HepG2 (cell line): ENCODE measurements around the gene ADCY10. TPM values are rescaled to one million over a fixed set of nuclear protein-coding genes. Genes with fewer than 3 reads are reported as not detected.

Experiments used
- ATAC-seq: fragments of 200-7000 bp; cut with Tn5 transposase; 3 replicates; pipeline ENCODE4 v1.9.1; 2020; ENCODE audit warnings: mild to moderate bottlenecking, moderate library complexity
- BruUV-seq: library from RNA; stranded (reverse); fragments of 400-500 nt; replicated peaks from 2 replicates; lab custom pipeline; 2021; lab: Mats Ljungman, UMichigan
- CTCF ChIA-PET: fragments of 300-600 bp; formaldehyde crosslinking; extraction: SDS; loops from one replicate; lab custom pipeline; 2021; ENCODE audit warnings: low total read pairs, inconsistent platforms, low intra/inter-chr PET ratio; lab: Yijun Ruan, JAX
- POLR2A ChIA-PET: fragments of 350-600 bp; sonication (Branson Sonifier 250); formaldehyde crosslinking; loops from one replicate; lab custom pipeline; 2020; ENCODE audit warnings: antibody characterized with exemption, inconsistent platforms; lab: Yijun Ruan, JAX
- DNase-seq: peaks from one replicate; pipeline ENCODE4 v3.0.0-alpha.2; 2015; ENCODE audit warnings: low spot score
- FAIRE-seq: peaks from 3 replicates; lab custom pipeline; 2011; peaks lifted over from hg19 to GRCh38; lab: Jason Lieb, UNC
- H2AFZ ChIP-seq: one replicate; pipeline ENCODE4 v1.6.1; 2011; ENCODE audit warnings: low read length, inconsistent platforms
- H3K27ac ChIP-seq: fragments of 300-600 bp; 3 replicates; pipeline ENCODE4 v1.8.0; 2011; ENCODE audit warnings: mixed run types, mild to moderate bottlenecking, mixed read lengths, low read length, inconsistent platforms; ENCODE audit not compliant: insufficient read depth; ENCODE audit errors: extremely low read length
- H3K27me3 ChIP-seq, 2 experiments: fragments of 200-600 bp in 1 of 2; 2 replicates in 1 of 2; 3 replicates in 1 of 2; pipeline versions ENCODE4 v1.6.0 to v1.8.0; 2011; ENCODE audit warnings: low read length in 2 of 2, mild to moderate bottlenecking in 2 of 2, moderate library complexity in 2 of 2, inconsistent platforms in 1 of 2; ENCODE audit not compliant: insufficient read depth in 2 of 2, control insufficient read depth in 1 of 2
- H3K36me3 ChIP-seq, 2 experiments: fragments of 200-600 bp in 1 of 2; replicated peaks in 1 of 2; 2 replicates in 1 of 2; 3 replicates in 1 of 2; pipeline versions ENCODE4 v1.5.1 to v1.8.0; 2011; ENCODE audit warnings: low read length in 2 of 2, inconsistent platforms in 1 of 2; ENCODE audit not compliant: insufficient read depth in 2 of 2, control insufficient read depth in 1 of 2
- H3K4me1 ChIP-seq: 2 replicates; pipeline ENCODE4 v1.5.1; 2012; ENCODE audit warnings: low read length, inconsistent platforms; ENCODE audit not compliant: insufficient read depth
- H3K4me2 ChIP-seq: 2 replicates; pipeline ENCODE4 v1.6.0; 2011; ENCODE audit warnings: low read depth, low read length, inconsistent platforms
- H3K4me3 ChIP-seq, 3 experiments: fragments of 200-600 bp in 1 of 3; sonication (generic), shearing (Covaris generic) in 1 of 3; replicated peaks in 1 of 3; 2 replicates each; pipeline ENCODE4 v1.5.1; 2011 to 2016; ENCODE audit warnings: low read length in 3 of 3, inconsistent platforms in 2 of 3, low read depth in 2 of 3, mild to moderate bottlenecking in 2 of 3, control low read depth in 1 of 3, mixed read lengths in 1 of 3; ENCODE audit not compliant: insufficient read depth in 1 of 3
- H3K79me2 ChIP-seq: one replicate; pipeline ENCODE4 v1.6.1; 2011; ENCODE audit warnings: low read length, inconsistent platforms; ENCODE audit not compliant: insufficient read depth
- H3K9ac ChIP-seq: 2 replicates; pipeline ENCODE4 v1.6.0; 2011; ENCODE audit warnings: mild to moderate bottlenecking, low read depth, low read length, inconsistent platforms; ENCODE audit not compliant: insufficient read depth
- H3K9me3 ChIP-seq: 2 replicates; pipeline ENCODE4 v1.5.1; 2012; ENCODE audit warnings: mild to moderate bottlenecking, low read length
- H4K20me1 ChIP-seq: 2 replicates; pipeline ENCODE4 v1.6.0; 2011; ENCODE audit warnings: inconsistent platforms, mild to moderate bottlenecking, low read length, moderate library complexity; ENCODE audit not compliant: insufficient read depth
- KDM5A ChIP-seq: fragments of 200-600 bp; sonication (generic); IDR thresholded peaks from 2 replicates; pipeline ENCODE4 v1.7.0; 2018; ENCODE audit warnings: antibody characterized with exemption, mild to moderate bottlenecking, low read length, borderline replicate concordance
- KLF11 ChIP-seq: IDR thresholded peaks from 2 replicates; pipeline ENCODE4 v1.6.1; 2016; ENCODE audit warnings: missing compliant biosample characterization
- MED8 ChIP-seq: sonication (generic); formaldehyde crosslinking; IDR thresholded peaks from 2 replicates; pipeline ENCODE4 v1.8.1; 2023; ENCODE audit warnings: mild to moderate bottlenecking, missing genetic modification reagents; ENCODE audit not compliant: insufficient replicate concordance
- MEF2D ChIP-seq: sonication (generic); formaldehyde crosslinking; IDR thresholded peaks from 2 replicates; pipeline ENCODE4 v1.5.1; 2020; ENCODE audit warnings: mild to moderate bottlenecking, missing genetic modification reagents
- NKX3-1 ChIP-seq: sonication (generic); formaldehyde crosslinking; IDR thresholded peaks from 2 replicates; pipeline ENCODE4 v1.5.0; 2020; ENCODE audit warnings: missing genetic modification reagents
- PATZ1 ChIP-seq: sonication (generic); formaldehyde crosslinking; IDR thresholded peaks from 2 replicates; pipeline ENCODE4 v1.4.0; 2020; ENCODE audit warnings: missing genetic modification reagents
- RXRA ChIP-seq: sonication (generic); formaldehyde crosslinking; IDR thresholded peaks from 2 replicates; pipeline ENCODE4 v1.5.1; 2020; ENCODE audit warnings: missing genetic modification reagents
- SATB2 ChIP-seq: sonication (generic); formaldehyde crosslinking; IDR thresholded peaks from 2 replicates; pipeline ENCODE4 v1.5.0; 2020; ENCODE audit warnings: missing genetic modification reagents
- TCF7L2 ChIP-seq: IDR thresholded peaks from 2 replicates; pipeline ENCODE4 v1.6.1; 2011; ENCODE audit warnings: mild to moderate bottlenecking, low read depth, low read length, moderate library complexity
- TEAD3 ChIP-seq: optimal IDR thresholded peaks from 2 replicates; pipeline ENCODE3; 2016; ENCODE audit warnings: borderline replicate concordance
- ZNF562 ChIP-seq: sonication (generic); formaldehyde crosslinking; IDR thresholded peaks from 2 replicates; pipeline ENCODE4 v1.8.0; 2022; ENCODE audit warnings: missing genetic modification reagents, borderline replicate concordance
- ZNF569 ChIP-seq: sonication (generic); formaldehyde crosslinking; IDR thresholded peaks from 2 replicates; pipeline ENCODE4 v1.5.0; 2020; ENCODE audit warnings: mild to moderate bottlenecking, missing genetic modification reagents, moderate library complexity, borderline replicate concordance
- ZNF781 ChIP-seq: sonication (generic); formaldehyde crosslinking; IDR thresholded peaks from 2 replicates; pipeline ENCODE4 v1.5.1; 2020; ENCODE audit warnings: borderline replicate concordance, mild to moderate bottlenecking, missing genetic modification reagents; ENCODE audit errors: not compliant biosample characterization
- WGBS: methylation state at CpG from one replicate; pipeline ENCODE4 v1.1.6; 2017; ENCODE audit warnings: low lambda C conversion rate; 5-methylcytosine and 5-hydroxymethylcytosine counted together
- in situ Hi-C: cut with HindIII; loops from 2 replicates; pipeline ENCODE4 v1.10.0; 2017; ENCODE audit warnings: low pct_unique_long_range_greater_than_20kb; ENCODE audit not compliant: extremely low pct_ligation_motif_present
- intact Hi-C: fragments of 100-400 bp; cut with micrococcal nuclease; formaldehyde crosslinking; loops from one replicate; pipeline ENCODE4 v1.10.0; 2022; ENCODE audit not compliant: unreplicated experiment
- polyA plus RNA-seq, 8 experiments: library from polyadenylated mRNA; depleted of rRNA in 3 of 8; stranded (reverse) in 7 of 8; unstranded in 1 of 8; fragments of >200 nt; fragmentation: Illumina TruSeq in 4 of 8; extraction: Trizol in 4 of 8; gene quantifications; 2 replicates each; pipeline versions ENCODE4 v1.2.1 to v1.2.3, GENCODE V29; 2011 to 2016; ENCODE audit warnings: low read depth in 4 of 8, missing spikeins in 1 of 8, mixed read lengths in 1 of 8; ENCODE audit not compliant: insufficient read depth in 1 of 8
- total RNA-seq, 5 experiments: library from RNA; depleted of rRNA; stranded (reverse); fragments of >200 nt; fragmentation: Illumina TruSeq; extraction: Trizol; gene quantifications; 2 replicates each; pipeline ENCODE4 v1.2.3, GENCODE V29; 2016; ENCODE audit warnings: low read depth in 1 of 5
- TF ChIP-seq, protein P1 (sequence below): sonication (generic); formaldehyde crosslinking; IDR thresholded peaks from 2 replicates; pipeline ENCODE4 v1.5.0; 2020; ENCODE audit warnings: missing genetic modification reagents
- TF ChIP-seq, protein P2 (sequence below): sonication (generic); formaldehyde crosslinking; conservative IDR thresholded peaks from 2 replicates; pipeline ENCODE4 v1.8.1; 2023; ENCODE audit warnings: missing genetic modification reagents
- TF ChIP-seq, protein P3 (sequence below): sonication (generic); formaldehyde crosslinking; IDR thresholded peaks from 2 replicates; pipeline ENCODE4 v1.9.0; 2021; ENCODE audit warnings: missing genetic modification reagents, mild to moderate bottlenecking, borderline replicate concordance

ADCY10 gene
- total and polyA plus RNA-seq, 2 of the 13 experiments (the other 11 are each of a cell fraction or from before 2014, with no cell fraction given) = 0.02 to 0.03 TPM

- TF ChIP-seq, protein P1, sequence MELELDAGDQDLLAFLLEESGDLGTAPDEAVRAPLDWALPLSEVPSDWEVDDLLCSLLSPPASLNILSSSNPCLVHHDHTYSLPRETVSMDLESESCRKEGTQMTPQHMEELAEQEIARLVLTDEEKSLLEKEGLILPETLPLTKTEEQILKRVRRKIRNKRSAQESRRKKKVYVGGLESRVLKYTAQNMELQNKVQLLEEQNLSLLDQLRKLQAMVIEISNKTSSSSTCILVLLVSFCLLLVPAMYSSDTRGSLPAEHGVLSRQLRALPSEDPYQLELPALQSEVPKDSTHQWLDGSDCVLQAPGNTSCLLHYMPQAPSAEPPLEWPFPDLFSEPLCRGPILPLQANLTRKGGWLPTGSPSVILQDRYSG = no peak
- TF ChIP-seq TEAD3 (no peak), MED8 (CRISPR knock-in tag) (no peak), KLF11 (CRISPR knock-in tag) (no peak), ZNF569 (CRISPR knock-in tag) (no peak), RXRA (CRISPR knock-in tag) (no peak), SATB2 (CRISPR knock-in tag) (no peak), ZNF781 (CRISPR knock-in tag) (no peak), KDM5A (no peak), MEF2D (CRISPR knock-in tag) (no peak), ZNF562 (CRISPR knock-in tag) (no peak), TCF7L2 (no peak), PATZ1 (CRISPR knock-in tag) (no peak), NKX3-1 (CRISPR knock-in tag) (no peak)
- TF ChIP-seq, protein P2, sequence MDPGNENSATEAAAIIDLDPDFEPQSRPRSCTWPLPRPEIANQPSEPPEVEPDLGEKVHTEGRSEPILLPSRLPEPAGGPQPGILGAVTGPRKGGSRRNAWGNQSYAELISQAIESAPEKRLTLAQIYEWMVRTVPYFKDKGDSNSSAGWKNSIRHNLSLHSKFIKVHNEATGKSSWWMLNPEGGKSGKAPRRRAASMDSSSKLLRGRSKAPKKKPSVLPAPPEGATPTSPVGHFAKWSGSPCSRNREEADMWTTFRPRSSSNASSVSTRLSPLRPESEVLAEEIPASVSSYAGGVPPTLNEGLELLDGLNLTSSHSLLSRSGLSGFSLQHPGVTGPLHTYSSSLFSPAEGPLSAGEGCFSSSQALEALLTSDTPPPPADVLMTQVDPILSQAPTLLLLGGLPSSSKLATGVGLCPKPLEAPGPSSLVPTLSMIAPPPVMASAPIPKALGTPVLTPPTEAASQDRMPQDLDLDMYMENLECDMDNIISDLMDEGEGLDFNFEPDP (CRISPR knock-in tag) = no peak
- TF ChIP-seq, protein P3, sequence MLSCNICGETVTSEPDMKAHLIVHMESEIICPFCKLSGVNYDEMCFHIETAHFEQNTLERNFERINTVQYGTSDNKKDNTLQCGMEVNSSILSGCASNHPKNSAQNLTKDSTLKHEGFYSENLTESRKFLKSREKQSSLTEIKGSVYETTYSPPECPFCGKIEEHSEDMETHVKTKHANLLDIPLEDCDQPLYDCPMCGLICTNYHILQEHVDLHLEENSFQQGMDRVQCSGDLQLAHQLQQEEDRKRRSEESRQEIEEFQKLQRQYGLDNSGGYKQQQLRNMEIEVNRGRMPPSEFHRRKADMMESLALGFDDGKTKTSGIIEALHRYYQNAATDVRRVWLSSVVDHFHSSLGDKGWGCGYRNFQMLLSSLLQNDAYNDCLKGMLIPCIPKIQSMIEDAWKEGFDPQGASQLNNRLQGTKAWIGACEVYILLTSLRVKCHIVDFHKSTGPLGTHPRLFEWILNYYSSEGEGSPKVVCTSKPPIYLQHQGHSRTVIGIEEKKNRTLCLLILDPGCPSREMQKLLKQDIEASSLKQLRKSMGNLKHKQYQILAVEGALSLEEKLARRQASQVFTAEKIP = no peak
- Histone ChIP-seq H3K4me2 (no peak overlapping the region), H3K4me1 (no peaks in the 10 kb centered on the region), H3K4me3 (no peak overlapping the region), H3K36me3 (peaks cover 7 to 33% of the 10 kb centered on the region in 2 experiments), H3K27me3 (no peaks in the 10 kb centered on the region), H4K20me1 (no peaks in the 10 kb centered on the region), H3K9me3 (no peaks in the 10 kb centered on the region), H3K79me2 (no peaks in the 10 kb centered on the region), H2AFZ (no peak overlapping the region), H3K9ac (no peak overlapping the region), H3K27ac (no peak overlapping the region)
- 100% methylated on average over 3 of the region's 3 CpGs for WGBS
- intact Hi-C loops = no loop called here
- BruUV-seq = TSS peak; percentile 30
- FAIRE-seq = no peak
- DNase-seq = no peak
- ChIA-PET POLR2A (no interaction called here), CTCF (no interaction called here)
- ATAC-seq = no peak
- in situ Hi-C loops = no loop called here
Measured at GRCh38 chr1:167789501-167789900, 124.4 kb downstream of the ADCY10 start.
